Fibroblast of gingiva (primary cell): ENCODE results near the gene ADCY3.

Experiments used
- DNase-seq: peaks from one replicate; pipeline ENCODE4 v3.0.0-alpha.2; 2011; ENCODE audit warnings: low read depth

Gene ADCY3

GRCh38 chr2:24920098-24920808, at the start of gene ADCY3:
ADCY3 (minus strand) TSS chr2:24920237; CDS start chr2:24918987, 1,250 bp downstream.
- peak; percentile 64 for DNase-seq

- peak; percentile 59 for DNase-seq
These were observed 49.7 kb upstream of the ADCY3 start for GRCh38 chr2:24969784-24970183.

DNA sequence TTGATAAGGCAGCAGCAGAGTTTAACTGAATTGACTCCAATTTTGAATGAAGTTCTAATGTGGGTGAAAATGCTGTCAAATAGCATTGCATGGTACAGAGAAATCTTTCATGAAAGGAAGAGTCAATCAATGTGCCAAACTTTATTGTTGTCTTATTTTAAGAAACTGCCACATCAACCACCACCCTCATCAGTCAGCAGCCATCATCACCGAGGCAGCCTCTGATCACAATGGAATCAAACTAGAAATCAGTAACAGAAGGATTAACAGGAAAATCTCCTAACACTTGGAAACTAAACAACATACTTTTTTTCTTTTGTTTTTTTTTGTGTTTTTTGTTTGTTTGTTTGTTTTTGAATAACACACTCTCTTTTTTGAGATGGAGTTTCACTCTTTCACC, 41.9 kb upstream of the ADCY3 start:
- no peak for DNase-seq

DNA sequence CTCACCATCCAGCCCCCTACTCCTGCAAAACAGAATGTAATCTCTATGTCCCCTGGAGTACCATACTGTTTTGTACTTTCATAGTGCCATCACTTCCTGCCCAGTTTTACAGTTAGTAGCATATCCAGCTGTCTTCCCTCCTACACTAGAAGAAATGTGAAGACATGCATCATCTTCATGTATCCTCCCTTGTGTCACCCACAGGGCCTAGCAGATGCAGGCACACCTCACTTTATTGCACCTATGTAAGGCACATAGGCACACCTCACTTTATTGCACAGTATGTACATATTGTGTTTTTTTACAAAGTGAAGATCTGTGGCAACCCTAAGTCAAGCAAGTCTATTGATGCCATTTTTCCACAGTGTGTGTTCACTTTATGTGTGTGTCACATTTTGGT, 39.7 kb upstream of the ADCY3 start:
- no peak for DNase-seq

DNA sequence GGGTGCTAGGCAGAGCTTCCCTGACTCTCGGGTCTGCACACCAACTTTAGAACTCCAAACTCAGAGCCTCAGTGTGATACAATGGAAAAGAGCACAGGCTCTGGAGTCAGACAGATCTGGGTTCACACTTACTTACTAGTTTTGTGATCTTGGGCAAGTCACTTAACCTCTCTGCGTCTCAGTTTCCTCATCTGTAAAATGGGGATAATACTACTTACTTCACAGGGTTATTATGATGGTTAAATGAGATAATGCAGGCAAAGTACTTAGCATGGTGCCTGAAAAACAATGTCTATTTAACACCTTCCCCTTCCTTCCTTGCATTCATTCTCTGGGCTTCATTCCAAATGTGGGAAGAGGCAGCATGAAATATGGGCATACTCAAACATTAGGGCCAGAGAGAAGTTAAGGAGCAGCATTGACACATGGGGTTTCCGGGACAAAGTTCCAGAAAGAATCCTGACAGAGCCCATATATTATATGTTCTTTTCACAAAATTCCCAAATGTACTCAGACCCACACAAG, 38.4 kb upstream of the ADCY3 start:
- no peak for DNase-seq

DNA sequence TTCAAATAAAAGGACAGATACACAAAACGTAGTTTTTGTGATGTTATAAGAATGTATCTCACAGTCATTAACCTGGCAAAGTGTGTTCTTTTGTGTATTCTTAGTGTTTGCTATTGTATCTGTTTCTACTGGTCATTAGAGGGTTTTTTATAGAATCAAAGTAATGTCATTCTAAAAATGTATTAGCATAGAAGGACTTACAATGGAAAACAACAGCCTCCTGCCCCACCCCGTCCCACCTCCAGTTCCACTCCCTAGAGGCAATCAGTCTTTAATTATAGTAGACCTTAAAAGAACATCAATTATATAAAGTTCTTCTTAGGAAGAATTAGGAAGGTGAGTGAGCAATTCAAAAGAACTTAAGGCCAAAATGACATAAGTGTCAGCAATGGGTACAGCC, 37.9 kb upstream of the ADCY3 start:
- no peak for DNase-seq

GRCh38 chr2:24957221-24957620, 37.2 kb upstream of the ADCY3 start:
- DNase-seq, result no peak

GRCh38 chr2:24955921-24956320, 35.9 kb upstream of the ADCY3 start:
- no peak for DNase-seq

DNA sequence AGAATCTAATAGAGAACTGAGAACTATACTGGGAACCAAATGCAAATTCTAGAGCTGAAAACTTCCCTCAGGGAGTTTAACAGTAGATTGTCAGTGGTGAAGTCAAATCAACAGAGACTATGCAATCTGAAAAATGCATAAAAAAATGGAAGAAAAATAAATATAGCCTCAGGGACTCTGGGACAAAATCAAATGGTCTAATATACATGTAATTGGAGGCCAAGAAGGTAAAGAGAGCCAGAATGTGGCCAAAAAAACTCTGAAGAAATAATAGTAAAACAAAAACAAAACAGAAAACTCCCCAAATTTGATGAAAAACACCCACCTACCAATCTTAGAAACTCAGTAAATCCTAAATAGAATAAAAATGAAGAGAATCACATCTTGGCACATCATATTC, 35.2 kb upstream of the ADCY3 start:
- DNase-seq, result no peak

GRCh38 chr2:24950102-24950501, 30.1 kb upstream of the ADCY3 start:
- DNase-seq, result no peak

GRCh38 chr2:24948506-24948905, 28.5 kb upstream of the ADCY3 start:
- DNase-seq, result no peak

DNA sequence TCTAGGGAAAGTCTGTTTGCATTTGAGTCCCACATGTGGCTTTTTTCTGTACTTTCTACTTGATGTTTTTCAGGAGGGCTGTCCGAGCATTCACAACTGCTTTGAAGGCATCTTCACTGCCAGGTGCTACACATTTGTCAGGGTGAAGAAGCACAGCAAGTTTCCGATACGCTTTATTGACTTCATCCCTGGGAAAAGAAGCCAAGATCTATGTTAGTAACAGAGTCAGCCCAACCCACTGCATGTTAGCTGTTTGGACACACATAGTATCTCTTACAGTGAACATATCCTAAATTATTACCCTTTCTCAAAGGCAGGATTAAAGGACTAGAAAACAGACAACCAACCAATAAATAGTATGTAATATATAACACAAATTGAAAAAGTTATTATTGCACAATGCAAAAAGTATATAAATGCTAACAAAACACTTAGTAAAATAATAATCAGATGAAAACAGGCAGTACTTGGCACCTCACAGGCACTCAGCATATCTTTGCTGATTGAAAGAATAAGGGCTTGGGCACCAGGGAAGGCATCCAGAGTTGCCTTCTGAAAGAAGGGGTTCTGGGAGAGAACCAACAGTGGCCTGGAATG, 27.6 kb upstream of the ADCY3 start:
- no peak for DNase-seq

GRCh38 chr2:24945907-24946306, 25.9 kb upstream of the ADCY3 start:
- DNase-seq, result no peak

DNA sequence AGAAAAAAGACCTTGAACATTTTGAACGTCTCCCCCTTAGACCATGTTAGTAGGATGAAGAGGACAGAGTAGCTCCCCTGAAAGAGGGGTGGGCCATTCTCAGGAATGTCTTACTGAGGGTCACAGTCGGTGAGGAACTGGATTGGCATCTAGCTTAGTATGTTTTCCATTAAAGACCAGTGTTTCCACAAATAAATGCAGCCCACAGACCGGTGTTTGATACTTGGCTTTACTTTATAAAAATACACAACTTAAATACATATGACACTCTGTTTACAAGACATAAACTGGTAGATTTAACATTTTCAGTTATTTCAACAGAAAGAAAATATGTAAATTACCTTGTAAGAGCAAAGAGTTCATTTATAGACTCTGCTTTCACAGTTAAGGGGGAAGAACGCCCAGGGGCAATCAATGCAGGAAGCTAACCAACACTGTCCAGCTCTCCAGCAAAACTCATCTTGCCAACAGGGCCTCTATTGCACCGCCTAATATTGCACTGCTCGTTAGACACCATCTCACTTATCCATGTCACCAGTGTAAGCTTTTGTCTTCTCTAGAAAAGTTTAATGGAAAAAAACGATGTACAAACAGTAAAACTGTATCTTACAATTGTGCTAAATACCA, 23.5 kb upstream of the ADCY3 start:
- DNase-seq, result no peak

DNA sequence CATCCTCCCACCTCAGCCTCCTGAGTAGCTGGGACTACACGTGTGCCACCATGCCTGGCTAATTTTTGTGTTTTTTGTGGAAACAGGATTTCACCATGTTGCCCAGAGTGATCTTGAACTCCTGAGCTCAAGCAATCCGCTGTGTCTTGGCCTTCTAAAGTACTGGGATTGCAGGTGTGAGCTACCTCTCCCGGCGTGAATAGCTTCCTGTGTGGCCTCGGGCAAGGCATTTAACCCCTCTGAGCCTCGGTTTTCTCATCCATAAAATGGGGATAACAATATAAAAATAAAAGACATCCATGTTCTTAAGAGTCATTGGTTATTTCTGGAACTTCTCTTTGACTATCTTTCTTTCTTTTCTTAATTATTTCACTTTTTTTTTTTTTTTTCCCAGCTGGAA, 19.3 kb upstream of the ADCY3 start:
- DNase-seq, result no peak

- no peak for DNase-seq
These were observed 17.2 kb upstream of the ADCY3 start for GRCh38 chr2:24937236-24937635.

GRCh38 chr2:24935145-24935544, 15.1 kb upstream of the ADCY3 start:
- no peak for DNase-seq

DNA sequence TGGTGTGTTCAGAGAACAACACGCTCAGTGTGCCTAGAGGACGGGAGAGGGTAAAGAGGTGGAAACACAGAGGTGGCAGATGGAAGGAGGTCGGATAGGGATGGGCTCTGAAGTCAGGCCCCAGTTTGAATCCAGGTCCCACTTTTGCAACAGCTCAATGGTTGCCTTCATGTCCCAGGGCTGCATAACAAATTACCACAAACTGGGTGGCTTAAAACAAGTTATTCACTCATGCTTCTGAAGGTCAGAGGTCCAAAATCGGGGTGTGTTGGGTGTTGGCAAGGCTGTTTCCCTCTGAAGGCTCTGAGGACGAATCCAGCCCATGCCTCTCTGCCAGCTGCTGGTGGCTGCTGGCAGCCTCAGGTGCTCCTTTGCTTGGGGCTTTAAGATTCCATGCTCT, 12.7 kb upstream of the ADCY3 start:
- DNase-seq, result no peak

GRCh38 chr2:24930768-24931167, 10.7 kb upstream of the ADCY3 start:
- DNase-seq, result no peak

DNA sequence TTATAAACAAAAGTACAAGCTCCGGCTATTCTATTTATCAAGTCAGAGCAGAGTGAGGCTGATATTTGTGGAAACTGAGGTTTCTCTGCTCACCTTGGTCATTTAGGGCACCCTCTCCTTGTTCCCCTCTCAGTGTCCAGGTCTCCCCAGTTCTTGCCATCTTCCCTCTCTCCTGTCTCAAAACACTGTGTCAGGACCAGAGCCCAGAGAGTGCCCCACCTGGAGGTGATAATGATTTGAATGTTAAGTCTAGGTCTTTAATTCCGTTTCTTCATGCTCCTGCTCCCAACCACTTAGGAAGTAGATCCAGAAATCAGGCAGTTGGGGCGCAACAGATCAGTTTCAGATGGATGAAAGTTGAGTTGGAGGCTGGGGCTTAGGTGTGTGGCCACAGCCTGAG, 9.2 kb upstream of the ADCY3 start:
- DNase-seq, result no peak

- DNase-seq, result no peak
These were observed 8.0 kb upstream of the ADCY3 start for GRCh38 chr2:24928036-24928435.

DNA sequence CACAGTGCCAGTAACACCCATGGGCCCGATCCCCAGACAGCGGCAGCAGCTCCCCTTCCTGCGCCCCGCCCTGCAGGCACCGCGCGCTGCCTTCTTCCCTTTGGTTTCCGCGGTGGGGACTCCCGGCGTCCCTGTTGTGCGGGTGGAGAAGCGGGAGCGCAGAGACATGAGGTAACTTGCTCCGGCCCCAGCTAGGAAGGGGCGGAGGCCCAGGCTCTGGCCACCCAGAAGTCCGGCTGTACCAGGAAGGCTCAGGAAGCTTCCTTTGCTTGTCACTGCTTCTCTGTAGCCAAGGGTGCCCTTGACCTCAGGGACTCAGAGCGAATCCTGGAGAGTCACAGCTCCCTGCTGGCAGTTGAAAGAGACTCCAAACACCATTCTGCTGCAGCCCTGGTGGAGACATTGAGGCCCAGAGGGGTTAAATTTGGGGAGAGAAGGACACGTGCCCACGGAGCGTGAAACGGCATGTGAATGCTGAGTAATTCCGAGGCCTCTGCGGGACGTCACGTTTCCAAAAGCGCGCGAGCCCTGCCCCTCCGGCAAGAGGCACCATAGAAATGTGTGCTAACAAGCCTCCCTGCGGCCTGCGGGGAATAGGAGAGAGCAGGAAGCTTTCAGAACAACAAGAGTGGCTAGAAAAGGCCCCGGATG, 6.7 kb upstream of the ADCY3 start:
- peak; percentile 54 for DNase-seq

GRCh38 chr2:24926220-24926601, 6.2 kb upstream of the ADCY3 start:
- no peak for DNase-seq
